Measurements from ENCODE around the gene FBXO47.
"Not testable (repeated sequence)": the region's sequence is repeated elsewhere in the genome, so short reads cannot be mapped to it uniquely, and the experiment has no call there.

FBXO47 gene

DNA sequence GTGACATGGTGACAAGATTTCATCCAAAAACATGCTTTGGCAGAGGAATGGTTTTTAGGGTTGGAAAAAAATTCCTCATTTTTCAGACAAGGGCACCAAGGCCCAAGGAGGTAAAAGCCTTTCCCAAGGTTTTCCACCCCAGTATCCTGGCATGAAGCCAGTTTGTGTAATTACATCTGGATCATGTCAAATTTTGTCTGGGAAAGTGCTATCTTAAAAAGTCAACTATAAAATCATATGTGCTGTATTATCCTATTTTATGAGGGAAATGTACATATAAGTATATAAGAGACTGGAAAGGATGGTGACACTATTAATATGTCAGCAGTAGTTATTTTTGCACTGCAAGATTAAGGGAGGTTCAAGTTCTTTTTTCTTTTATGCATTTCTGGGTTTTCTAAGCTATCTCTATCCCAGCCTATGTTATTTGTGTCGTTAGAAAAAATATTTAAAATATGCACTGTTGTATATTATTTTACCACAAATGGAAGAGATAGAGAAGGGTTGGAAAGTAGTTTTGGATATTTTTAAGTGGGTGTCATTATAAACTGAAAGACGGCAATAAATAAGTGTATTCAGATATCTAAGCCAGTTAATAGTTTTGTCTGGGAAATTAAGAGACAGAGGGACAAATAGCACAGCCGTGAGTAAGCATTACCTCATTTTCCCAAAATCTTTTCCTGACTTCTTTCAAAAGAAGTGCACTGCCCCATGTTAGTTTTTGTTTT is 13.5 kb upstream of the FBXO47 start:
- DNase-seq = no peak

DNA sequence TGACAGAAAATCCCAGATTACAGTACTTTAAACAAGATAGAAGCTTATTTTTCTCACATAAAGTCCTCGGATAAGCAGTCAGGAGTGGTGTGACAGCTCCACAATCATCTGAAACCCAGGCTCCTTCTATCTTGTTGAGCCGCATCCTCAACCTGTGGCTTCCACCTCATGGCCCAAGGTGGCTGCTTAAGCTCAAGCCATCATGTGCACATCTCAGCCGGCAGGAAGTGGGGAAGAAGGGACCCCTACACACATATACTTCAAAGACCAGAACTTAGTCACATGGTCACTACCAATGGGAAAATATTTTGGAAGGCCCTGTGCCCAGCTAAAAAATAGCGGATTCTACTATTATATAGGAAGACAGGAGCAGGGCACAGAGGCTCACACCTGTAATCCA is 11.0 kb upstream of the FBXO47 start:
- no peak for DNase-seq

DNA sequence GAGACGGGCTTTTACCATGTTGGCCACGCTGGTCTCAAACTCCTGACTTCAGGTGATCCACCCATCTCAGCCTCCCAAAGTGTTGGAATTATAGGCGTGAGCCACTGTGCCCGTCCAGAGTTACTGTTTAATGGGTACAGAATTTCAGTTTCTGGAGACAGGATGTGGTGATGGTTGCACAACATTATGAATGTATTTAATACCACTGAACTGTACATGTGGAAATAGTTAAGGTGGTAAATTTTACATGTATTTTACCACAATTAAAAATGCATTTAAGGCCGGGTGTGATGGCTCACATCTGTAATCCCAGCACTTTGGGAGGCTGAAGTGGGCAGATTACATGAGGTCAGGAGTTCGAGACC is 9.0 kb upstream of the FBXO47 start:
- DNase-seq = peak in 2 of 3 donors; percentile 30 to 46

DNA sequence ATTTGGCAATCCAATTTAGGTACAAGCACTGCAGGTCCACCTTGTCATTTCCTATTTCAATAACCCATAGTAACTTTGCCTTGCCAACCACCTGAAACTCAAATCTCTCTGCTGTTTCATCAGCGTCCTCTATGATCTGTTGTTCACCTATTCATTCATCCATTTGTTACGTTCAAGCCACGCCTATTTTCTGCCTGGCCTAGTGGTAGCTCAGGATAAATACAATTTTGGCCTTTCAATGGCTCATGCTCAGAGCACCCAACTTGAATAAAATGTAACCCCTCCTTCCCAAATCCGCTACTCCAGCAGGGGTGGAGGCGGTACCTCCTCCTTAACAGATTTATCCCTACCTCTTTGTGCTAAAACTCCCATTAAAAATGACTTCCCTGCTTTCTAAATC is 3.6 kb upstream of the FBXO47 start:
- no peak for DNase-seq

DNA sequence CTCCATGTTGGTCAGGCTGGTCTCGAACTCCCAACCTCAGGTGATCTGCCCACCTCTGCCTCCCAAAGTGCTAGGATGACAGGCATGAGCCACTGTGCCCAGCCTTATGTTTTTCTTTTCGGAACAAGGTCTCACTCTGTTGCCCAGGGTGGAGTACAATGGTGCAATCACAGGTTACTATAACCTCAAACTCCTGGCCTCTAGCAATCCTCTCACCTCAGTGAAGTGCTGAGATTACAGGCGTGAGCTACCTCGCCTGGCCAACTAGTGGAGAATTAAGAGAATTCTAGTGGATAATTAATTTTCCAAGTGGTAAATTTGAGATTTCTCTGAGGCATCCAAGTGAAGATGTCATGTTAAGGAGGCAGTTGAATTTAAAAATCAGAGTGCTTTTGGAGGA is 2.9 kb upstream of the FBXO47 start:
- DNase-seq = no peak

DNA sequence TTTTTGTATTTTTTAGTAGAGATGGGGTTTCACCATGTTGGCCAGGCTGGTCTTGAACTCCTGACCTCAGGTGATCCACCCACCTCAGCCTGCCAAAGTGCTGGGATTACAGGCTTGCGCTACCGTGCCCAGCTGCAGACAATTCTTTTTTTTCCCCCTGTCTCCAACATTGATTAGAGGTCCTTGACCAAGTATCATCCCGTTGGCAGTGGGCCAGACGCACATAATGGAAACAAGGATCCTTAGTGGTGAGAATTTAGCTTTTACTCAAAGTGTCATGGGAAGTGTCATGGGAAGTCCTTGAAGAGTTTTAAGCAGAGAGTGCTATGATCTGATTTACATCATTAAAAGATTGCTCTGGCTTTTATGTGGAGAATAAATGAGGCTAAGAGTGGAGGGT is 2.1 kb upstream of the FBXO47 start:
- DNase-seq = no peak

DNA sequence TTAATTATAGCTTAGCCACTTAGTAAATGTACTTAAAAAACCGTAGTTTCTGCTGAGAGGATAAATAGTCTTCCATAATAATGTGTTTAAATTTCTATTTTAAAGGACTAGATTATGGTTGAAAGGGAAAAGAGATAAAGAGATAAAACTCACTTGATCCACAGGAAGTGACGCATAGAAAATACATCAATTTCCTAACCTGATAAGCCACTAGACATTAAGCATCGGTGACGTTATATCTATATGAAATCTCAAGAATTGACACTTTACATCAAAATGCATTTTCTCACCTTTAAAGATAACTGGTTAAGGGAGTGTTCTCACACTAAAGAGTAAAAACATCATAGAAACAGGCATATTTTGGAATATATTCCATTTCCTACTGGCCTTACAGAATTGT is 5.8 kb downstream of the FBXO47 start:
- no peak for DNase-seq

DNA sequence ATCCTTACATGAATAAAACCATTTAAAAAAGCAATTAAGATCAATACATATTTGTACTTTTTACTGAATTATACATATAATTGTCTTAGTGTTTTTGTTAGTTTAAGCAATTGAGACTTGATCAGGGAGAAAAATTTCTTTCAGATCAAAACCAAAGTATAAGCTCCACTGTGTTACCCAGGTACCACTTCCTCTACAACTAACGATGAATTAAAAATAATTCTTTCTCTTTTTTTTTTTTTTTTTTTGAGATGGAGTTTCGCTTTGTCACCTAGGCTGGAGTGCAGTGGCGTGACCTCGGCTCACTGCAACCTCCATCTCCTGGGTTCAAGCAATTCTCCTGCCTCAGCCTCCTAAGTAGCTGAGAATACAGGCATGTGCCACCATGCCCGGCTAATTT is 6.8 kb downstream of the FBXO47 start:
- no peak for DNase-seq

DNA sequence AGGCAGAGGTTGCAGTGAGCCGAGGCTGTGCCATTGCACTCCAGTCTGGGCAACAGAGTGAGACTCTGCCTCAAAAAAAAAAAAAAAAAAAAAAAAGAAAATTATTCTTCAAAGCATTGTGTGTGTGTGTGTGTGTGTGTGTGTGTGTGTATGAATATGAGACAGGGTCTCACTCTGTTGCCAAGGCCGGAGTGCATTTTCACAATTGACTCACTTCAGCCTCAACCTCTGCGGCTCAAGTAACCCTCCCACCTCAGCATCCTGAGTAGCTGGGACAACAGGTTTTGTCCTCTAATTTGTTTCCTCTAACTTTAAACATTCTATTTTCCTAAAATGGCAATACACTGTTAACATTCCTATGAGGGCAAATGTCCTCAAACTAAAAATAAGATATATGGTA is 7.7 kb downstream of the FBXO47 start:
- DNase-seq = no peak

DNA sequence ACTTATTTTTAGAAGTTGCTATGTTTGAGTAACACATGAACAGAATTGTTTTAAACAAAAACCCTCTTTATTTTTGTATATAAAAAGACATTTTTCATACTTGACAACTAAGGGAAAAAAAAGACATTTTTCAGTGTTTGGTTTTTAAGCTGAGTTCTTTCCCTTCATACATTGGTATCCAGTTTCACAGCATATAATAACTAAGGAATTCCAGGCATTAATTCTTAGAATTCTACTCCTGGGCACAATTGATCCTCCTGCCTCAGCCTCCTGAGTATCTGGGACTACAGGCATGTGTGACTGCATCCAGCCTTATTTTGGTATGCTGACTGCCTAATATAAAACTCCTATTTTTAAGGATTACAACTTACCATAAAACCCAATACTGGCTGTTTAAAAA is 8.4 kb downstream of the FBXO47 start:
- DNase-seq = no peak

DNA sequence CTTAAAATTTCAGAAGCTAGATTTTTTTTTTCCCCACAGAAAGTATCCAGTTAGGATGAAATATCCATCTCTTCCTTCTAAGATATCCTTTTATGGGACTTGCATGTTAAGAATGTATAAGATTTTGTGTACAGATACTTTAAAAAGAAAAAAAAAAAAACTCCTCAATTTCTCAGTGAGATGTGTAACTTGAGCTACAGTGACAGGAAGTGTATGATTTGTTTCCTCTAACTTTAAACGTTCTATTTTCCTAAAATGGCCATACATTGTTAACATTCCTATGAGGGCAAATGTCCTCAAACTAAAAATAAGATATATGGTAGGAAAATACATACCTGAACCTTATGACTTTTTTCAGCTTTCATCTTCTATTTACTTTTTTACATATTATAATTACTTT is 8.9 kb downstream of the FBXO47 start:
- no peak for DNase-seq

DNA sequence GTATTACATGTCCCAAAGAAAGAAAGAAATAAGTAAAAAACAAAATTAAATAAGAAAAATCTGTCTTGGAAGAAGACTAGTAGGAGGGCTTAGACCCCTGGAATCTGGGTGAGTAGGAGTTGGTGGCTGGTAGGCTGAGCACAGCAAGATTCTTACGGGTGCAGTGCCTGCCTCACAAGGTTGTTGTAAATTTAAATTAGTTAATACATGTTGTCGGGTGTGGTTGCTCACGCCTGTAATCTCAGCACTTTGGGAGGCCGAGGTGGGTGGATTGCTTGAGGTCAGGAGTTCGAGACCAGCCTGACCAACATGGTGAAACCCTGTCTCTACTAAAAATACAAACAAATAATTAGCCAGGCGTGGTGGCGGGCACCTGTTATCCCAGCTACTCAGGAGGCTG is 13.4 kb downstream of the FBXO47 start:
- DNase-seq = not testable (repeated sequence)

DNA sequence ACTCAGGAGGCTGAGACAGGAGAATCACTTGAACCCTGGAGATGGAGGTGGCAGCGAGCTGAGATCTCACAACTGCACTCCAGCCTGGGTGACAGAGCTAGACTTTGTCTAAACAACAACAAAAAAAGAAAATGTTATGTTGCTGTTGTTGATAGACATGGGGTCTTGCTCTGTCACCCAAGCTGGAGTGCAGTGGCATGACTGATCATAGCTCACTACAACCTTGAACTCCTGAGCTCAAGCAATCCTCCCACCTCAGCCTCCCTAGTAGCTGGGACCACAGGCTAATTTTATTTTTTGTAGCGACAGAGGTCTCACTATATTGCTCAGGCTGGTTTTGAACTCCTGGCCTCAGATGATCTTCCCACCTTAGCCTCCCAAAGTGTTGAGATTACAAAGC is 20.0 kb downstream of the FBXO47 start:
- no peak for DNase-seq

DNA sequence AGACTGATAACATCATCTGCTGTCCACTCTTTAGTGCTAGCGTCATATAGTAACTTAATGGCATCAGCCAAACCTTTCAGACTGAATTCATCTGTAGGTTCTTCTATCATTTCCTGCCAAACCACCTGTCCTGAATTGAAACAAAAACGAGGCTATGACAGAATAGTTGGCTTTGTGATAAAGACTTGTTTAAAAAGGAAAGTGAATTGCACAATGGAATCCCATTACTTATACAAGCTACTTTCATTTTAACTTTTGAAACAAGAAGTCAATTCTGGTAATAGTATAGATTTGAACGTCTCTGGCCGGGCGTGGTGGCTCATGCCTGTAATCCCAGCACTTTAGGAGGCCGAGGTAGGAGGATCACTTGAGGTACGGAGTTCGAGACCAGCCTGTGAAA is 23.6 kb downstream of the FBXO47 start:
- DNase-seq = peak; percentile 20 to 47 (median 42)

DNA sequence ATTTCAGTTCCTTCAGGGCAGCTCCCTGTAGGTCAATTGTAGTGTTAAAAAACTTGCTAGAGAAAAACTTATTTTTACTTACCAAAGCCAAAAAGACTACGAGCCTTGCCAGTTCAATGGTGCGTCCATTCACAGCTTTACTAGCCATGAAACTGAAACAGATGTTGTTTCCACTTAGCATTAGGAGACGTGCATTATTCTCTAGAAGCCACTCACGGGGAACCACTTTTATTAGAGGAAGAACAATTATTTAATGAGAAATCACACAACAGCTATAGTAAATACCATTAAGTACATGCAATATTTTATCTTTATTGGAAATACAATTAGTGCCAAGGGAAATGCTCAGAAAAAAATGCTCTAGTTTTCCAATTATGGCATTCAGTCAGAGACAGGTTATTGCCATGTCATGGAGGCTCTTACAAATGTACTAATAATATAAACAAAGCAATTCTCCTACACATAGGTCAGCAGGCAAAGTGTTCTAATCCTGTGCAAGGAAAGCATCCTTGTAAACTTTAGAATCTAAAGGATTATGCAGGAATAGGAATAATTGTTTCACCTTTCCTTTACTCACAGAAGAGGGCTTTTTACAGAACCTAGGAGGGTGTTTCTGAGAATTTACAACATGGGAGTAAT is 24.4 kb downstream of the FBXO47 start:
- DNase-seq = no peak

DNA sequence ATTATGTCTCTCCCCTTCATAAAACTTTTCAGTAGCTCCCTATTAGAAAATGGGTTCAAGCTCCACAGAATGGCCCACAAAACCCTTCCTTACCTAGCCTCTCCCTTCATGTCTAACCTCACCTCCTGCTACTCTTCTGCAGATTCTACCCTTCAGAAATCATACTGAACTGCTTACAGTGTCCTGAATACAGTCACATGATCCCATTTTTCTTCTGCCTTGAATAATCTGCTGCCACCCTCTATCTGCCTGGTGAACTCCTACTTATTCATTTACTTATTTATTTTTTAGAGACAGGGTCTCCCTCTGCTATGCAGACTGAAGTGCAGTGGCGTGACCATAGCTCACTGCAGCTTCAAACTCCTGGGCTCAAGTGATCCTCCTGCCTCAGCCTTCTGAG is 26.8 kb downstream of the FBXO47 start:
- DNase-seq = no peak

DNA sequence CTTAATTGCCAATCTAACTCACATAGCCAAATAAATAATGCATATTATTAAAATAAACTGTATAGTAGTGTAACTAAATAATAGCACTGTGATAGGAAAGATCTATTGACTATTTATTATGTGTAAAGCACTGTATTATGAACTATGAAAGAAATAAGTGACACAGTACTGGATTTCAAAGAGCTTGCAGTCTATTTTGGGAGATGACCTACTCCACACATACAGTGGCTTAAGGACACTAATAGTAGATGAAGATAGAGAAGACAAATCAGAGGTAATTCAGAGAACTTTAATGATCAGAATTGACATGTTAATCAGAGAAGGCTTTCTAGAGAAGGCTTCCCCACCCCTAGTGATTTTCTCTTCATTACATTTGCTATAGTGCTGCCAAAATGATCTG is 27.2 kb downstream of the FBXO47 start:
- DNase-seq = no peak

DNA sequence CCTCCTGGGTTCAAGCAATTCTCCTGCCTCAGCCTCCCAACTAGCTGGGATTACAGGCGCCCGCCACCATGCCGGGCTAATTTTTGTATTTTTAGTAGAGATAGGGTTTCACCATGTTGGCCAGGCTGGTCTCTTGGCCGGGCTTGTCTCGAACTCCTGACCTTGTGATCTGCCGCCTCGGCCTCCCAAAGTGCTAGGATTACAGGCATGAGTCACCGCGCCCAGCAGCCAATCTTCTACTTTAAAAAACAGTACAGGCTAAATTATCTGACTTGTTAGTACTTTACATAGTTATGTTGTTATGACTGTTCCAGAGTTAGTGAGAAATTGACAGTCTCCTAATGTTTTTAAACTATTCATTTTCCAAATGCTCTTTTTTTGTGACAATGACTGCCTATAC is 33.2 kb downstream of the FBXO47 start:
- DNase-seq = not testable (repeated sequence)

DNA sequence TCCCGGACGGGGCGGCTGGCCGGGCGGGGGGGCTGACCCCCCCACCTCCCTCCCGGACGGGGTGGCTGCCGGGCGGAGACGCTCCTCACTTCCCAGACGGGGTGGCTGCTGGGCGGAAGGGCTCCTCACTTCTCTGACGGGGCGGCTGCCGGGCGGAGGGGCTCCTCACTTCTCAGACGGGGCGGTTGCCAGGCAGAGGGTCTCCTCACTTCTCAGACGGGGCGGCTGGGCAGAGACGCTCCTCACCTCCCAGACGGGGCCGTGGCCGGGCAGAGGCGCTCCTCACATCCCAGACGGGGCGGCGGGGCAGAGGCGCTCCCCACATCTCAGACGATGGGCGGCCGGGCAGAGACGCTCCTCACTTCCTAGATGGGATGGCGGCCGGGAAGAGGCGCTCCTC is 36.4 kb downstream of the FBXO47 start:
- not testable (repeated sequence) for DNase-seq

DNA sequence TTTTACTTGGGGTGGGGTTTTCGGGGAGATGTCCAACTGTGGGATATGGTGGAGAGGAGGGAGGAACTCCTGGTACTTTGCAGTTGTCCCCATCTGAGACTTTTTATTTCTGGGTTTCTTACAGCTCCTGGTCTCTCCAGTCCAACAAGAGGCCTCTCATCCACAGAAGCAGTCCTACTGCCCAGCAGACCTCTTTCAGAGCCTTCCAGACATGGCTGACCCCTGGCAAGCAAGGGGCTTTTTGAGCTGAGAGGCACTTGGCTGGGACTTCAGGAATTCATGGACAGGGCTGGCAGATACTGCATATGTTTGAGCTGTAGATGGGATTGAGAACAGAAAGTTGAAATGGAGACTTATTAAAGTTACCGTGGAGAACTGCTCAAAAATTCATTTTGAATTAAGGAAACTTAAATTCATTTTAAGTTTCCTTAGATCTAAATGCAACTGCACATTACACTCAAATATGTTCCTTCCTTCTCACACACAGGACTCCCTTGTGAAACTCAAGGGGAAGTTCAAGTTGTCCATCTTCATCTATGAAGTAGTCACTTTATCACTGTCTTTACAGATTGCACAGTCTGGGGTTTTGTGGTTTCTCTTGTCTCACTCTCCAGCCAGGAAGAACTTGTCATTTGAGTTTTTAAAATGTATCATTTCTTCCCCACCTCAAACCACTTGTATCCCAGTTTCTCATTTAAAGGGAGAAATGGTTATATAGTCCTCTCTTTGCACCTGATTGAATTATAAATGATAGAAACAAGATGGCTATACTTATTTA is 40.7 kb downstream of the FBXO47 start:
- peak; percentile 67 to 87 (median 87) for DNase-seq

DNA sequence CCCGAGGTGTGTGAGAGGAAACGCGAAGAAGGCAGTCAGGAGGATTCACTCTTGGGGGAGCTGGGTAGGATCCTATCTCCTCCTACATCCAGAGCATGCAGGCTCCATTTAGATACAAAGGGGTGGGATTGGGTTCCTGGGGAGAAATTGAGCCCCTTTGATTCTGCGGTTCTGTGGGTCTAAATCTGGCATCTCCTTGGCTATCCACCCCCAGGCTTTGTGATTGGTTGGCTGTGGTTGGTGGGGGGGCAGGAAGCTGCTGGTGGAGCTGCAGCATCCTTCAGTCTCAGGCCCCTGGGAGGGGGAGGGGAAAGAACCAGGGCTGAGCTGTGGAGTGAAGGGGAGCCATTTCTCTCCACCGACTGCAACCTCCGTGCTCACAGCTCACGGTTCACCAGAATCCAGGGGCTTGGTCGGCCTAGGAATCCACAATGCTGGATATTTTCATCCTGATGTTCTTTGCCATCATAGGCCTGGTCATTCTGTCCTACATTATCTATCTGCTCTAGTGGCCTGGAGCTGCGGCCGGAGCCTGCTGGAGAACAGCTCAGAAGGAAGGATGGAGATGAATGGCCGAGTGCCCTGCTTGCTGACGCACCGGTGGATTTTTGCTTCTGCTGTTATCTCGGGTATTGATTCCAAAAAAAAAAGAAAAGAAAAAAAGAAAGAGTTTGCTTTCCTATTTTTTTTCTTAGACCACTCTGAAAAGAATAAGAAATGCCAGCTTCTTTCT is 41.8 kb downstream of the FBXO47 start, which contains the start of gene LASP1NB:
Gene LASP1NB, plus strand, starts transcription at position 352 of the 733 bp plus-strand sequence.
- no peak for DNase-seq

DNA sequence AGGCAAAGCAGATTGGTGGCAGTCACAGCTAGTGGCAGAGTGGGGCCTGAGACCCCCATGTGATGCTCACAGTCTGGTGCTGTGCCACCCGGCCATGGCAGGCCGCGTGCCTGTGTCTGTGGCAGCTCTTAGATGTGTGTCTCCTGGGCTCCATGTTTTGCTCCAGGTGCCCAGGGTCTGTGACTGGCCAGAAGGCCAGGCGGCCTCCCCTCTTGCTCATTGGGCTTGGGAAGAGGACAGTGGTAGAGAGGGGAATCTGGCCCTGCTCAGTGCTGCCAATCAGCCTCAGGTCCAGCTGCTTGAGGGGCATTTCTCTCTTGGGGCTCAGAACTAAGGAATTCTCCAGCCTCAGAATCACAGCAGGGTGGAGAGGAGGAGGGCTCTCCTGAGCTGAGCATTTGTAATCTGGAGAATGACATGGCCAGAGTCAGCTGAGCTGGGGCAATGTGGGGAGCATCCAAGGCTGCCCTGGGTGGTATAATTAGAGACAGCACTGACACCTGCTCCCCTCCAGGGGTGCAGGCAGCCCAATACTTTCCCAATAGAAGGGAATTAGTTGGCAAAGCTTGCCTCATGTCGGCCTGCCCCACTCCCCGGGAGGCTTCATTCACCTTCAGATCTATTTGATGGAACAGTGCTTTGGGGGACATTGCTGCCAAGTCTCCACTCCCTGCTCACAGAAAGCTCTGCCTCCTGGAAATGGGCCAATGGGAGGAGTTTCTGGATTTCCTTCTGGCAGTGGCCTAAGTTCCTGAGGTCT is 44.5 kb downstream of the FBXO47 start:
- peak in 1 of 3 donors; percentile 44 for DNase-seq

Data from suppressor macrophage treated with lipopolysaccharide for 1 hour (primary cell).